T-cell (primary cell): Measurements from ENCODE around the gene PBX1. TPM values are rescaled to one million over a fixed set of nuclear protein-coding genes. Genes with fewer than 3 reads are reported as not detected.

Source experiments
- ATAC-seq, 4 experiments: fragments of 200-7000 bp in 3 of 4; fragments of 150-1000 bp in 1 of 4; cut with Tn5 transposase; replicated peaks in 1 of 4; 1 replicate in 3 of 4; 2 replicates in 1 of 4; pipeline ENCODE4 v1.10.0; 2021; ENCODE audit warnings: moderate library complexity in 3 of 4, mild to moderate bottlenecking in 2 of 4, moderate number of reproducible peaks in 1 of 4
- CTCF ChIA-PET, 2 donors: fragments of 300-600 bp; sonication (Branson Sonifier 250); formaldehyde crosslinking; loops; one replicate each; lab custom pipeline; 2022; ENCODE audit warnings: antibody characterized with exemption in 2 of 2; lab: Charles Lee
- POLR2A ChIA-PET, 2 donors: fragments of 300-600 bp; sonication (Branson Sonifier 250); formaldehyde crosslinking; loops; one replicate each; lab custom pipeline; 2022; ENCODE audit warnings: antibody characterized with exemption in 2 of 2; lab: Charles Lee
- DNase-seq, 35 experiments: peaks; one replicate each; pipeline versions ENCODE4 v3.0.0 to v3.0.0-alpha.2; 2013 to 2023
- H3K27ac ChIP-seq: one replicate; pipeline ENCODE4 v1.5.1; 2013; ENCODE audit warnings: low read length
- H3K27me3 ChIP-seq, 2 experiments: replicated peaks in 1 of 2; 1 replicate in 1 of 2; 2 replicates in 1 of 2; pipeline versions ENCODE4 v1.6.1 to v1.7.0; 2013; ENCODE audit warnings: low read length in 1 of 2, mixed read lengths in 1 of 2; ENCODE audit not compliant: control insufficient read depth in 2 of 2, insufficient read depth in 2 of 2; ENCODE audit errors: extremely low read depth in 1 of 2
- H3K36me3 ChIP-seq, 2 donors: 1 replicate in 1 of 2; 2 replicates in 1 of 2; pipeline versions ENCODE4 v1.6.1 to v1.7.0; 2013; ENCODE audit warnings: low read length in 1 of 2; ENCODE audit not compliant: control insufficient read depth in 2 of 2, insufficient read depth in 1 of 2; ENCODE audit errors: extremely low read depth in 1 of 2
- H3K4me1 ChIP-seq, 2 experiments: 1 replicate in 1 of 2; 2 replicates in 1 of 2; pipeline versions ENCODE4 v1.6.1 to v1.7.0; 2013; ENCODE audit warnings: low read length in 2 of 2, mixed read lengths in 1 of 2; ENCODE audit not compliant: insufficient read depth in 2 of 2, control insufficient read depth in 1 of 2; ENCODE audit errors: extremely low read depth in 1 of 2
- H3K4me3 ChIP-seq, 2 donors: 1 replicate in 1 of 2; 2 replicates in 1 of 2; pipeline versions ENCODE4 v1.5.1 to v1.7.0; 2013; ENCODE audit warnings: mild to moderate bottlenecking in 2 of 2, low read length in 1 of 2, moderate library complexity in 1 of 2; ENCODE audit not compliant: control insufficient read depth in 1 of 2; ENCODE audit errors: extremely low read depth in 1 of 2
- H3K9me3 ChIP-seq: 2 replicates; pipeline ENCODE4 v1.7.0; 2013
- H3K27ac Mint-ChIP-seq, 2 donors: one replicate each; pipeline ENCODE4 v1.8.0; 2020 to 2021; ENCODE audit warnings: mild to moderate bottlenecking in 2 of 2, mixed read lengths in 2 of 2
- H3K27me3 Mint-ChIP-seq, 2 donors: one replicate each; pipeline ENCODE4 v1.8.0; 2021 to 2022; ENCODE audit warnings: mixed read lengths in 2 of 2
- H3K36me3 Mint-ChIP-seq: one replicate; pipeline ENCODE4 v1.8.0; 2021; ENCODE audit warnings: mixed read lengths
- H3K4me1 Mint-ChIP-seq, 3 donors: one replicate each; pipeline ENCODE4 v1.8.0; 2020 to 2022; ENCODE audit warnings: mixed read lengths in 3 of 3, mild to moderate bottlenecking in 1 of 3
- H3K4me3 Mint-ChIP-seq, 3 donors: one replicate each; pipeline ENCODE4 v1.8.0; 2020 to 2022; ENCODE audit warnings: mild to moderate bottlenecking in 3 of 3, mixed read lengths in 3 of 3, moderate library complexity in 3 of 3
- H3K9me3 Mint-ChIP-seq, 3 donors: one replicate each; pipeline ENCODE4 v1.8.0; 2020 to 2022; ENCODE audit warnings: mixed read lengths in 3 of 3
- WGBS: methylation state at CpG from one replicate; pipeline ENCODE4 v1.1.5; 2013; ENCODE audit warnings: missing lambda C conversion rate; ENCODE audit not compliant: insufficient coverage; 5-methylcytosine and 5-hydroxymethylcytosine counted together
- total RNA-seq, 35 experiments: library from RNA in 6 of 35; stranded (reverse) in 6 of 35; fragments of 120-200 nt in 1 of 35; gene quantifications; one replicate each; pipeline versions ENCODE4 v1.2.1 to v1.2.4 and lab custom pipeline; 2013 to 2026

Gene PBX1
- total RNA-seq, 5 donors from 2014 or later (not counting 1 experiment from before 2014, with no cell fraction given): 0.92 to 2.9 (median 1.8) TPM

- DNase-seq (no peak), ATAC-seq (no peak)
- H3K27ac ChIP-seq: no peak overlapping the region
- H3K4me3 ChIP-seq: no peak overlapping the region
- H3K4me3 Mint-ChIP-seq: no peak overlapping the region
- peaks cover 14 to 17% (median 15%) of the 10 kb centered on the region in 3 donors for H3K4me1 Mint-ChIP-seq
- H3K9me3 Mint-ChIP-seq: no peaks in the 10 kb centered on the region
- H3K4me1 ChIP-seq: peaks cover 2 to 3% of the 10 kb centered on the region in 2 experiments
- H3K27me3 ChIP-seq: peaks cover 2 to 11% of the 10 kb centered on the region in 2 experiments
- no peaks in the 10 kb centered on the region for H3K36me3 Mint-ChIP-seq
- no peaks in the 10 kb centered on the region for H3K36me3 ChIP-seq
- no CpG with 5 or more reads among the region's 4 CpGs for WGBS
- H3K27ac Mint-ChIP-seq: no peak overlapping the region
- peaks cover 0 to 30% of the 10 kb centered on the region in 2 donors for H3K27me3 Mint-ChIP-seq
- ChIA-PET CTCF (no interaction called here), POLR2A (no interaction called here)
- no peaks in the 10 kb centered on the region for H3K9me3 ChIP-seq
Measured at GRCh38 chr1:164562511-164562910, 3.5 kb downstream of the PBX1 start.

- DNase-seq: no peak
- H3K9me3 ChIP-seq: no peaks in the 10 kb centered on the region
- H3K4me1 ChIP-seq: peaks cover 2 to 3% of the 10 kb centered on the region in 2 experiments
- H3K36me3 ChIP-seq: no peaks in the 10 kb centered on the region
- no peak overlapping the region for H3K4me3 Mint-ChIP-seq
- peaks cover 2 to 11% of the 10 kb centered on the region in 2 experiments for H3K27me3 ChIP-seq
- peaks cover 0 to 24% of the 10 kb centered on the region in 2 donors for H3K27me3 Mint-ChIP-seq
- H3K9me3 Mint-ChIP-seq: no peaks in the 10 kb centered on the region
- POLR2A ChIA-PET: no interaction called here
- H3K27ac ChIP-seq: no peak overlapping the region
- peaks cover 14 to 15% (median 14%) of the 10 kb centered on the region in 3 donors for H3K4me1 Mint-ChIP-seq
- H3K27ac Mint-ChIP-seq: no peak overlapping the region
- WGBS: no CpG with 5 or more reads among the region's 3 CpGs
- CTCF ChIA-PET: no interaction called here
- H3K4me3 ChIP-seq: no peak overlapping the region
- no peak for ATAC-seq
- H3K36me3 Mint-ChIP-seq: no peaks in the 10 kb centered on the region
Measured at GRCh38 chr1:164562947-164563520, 4.0 kb downstream of the PBX1 start.

GRCh38 chr1:164563721-164564360 lies 4.9 kb downstream of the PBX1 start:
- peaks cover 0 to 18% of the 10 kb centered on the region in 2 donors for H3K27me3 Mint-ChIP-seq
- Histone ChIP-seq H3K9me3 (no peaks in the 10 kb centered on the region), H3K27ac (no peak overlapping the region), H3K4me1 (no peaks in the 10 kb centered on the region), H3K27me3 (peaks cover 2 to 7% of the 10 kb centered on the region in 2 experiments), H3K4me3 (no peak overlapping the region), H3K36me3 (no peaks in the 10 kb centered on the region)
- H3K4me1 Mint-ChIP-seq: peaks cover 8 to 10% (median 10%) of the 10 kb centered on the region in 3 donors
- H3K9me3 Mint-ChIP-seq: no peaks in the 10 kb centered on the region
- no peak overlapping the region for H3K27ac Mint-ChIP-seq
- CTCF ChIA-PET: no interaction called here
- POLR2A ChIA-PET: no interaction called here
- H3K4me3 Mint-ChIP-seq: no peak overlapping the region
- no peak for DNase-seq
- H3K36me3 Mint-ChIP-seq: no peaks in the 10 kb centered on the region
- WGBS: 20% methylated on average over 2 of the region's 10 CpGs
- no peak for ATAC-seq

GRCh38 chr1:164564378-164564777 lies 5.4 kb downstream of the PBX1 start:
- Mint-ChIP-seq H3K4me3 (no peak overlapping the region), H3K27ac (no peak overlapping the region), H3K27me3 (peaks cover 0 to 18% of the 10 kb centered on the region in 2 donors), H3K4me1 (peaks cover 8 to 10% (median 10%) of the 10 kb centered on the region in 3 donors), H3K9me3 (no peaks in the 10 kb centered on the region), H3K36me3 (no peaks in the 10 kb centered on the region)
- DNase-seq: no peak
- ATAC-seq: no peak
- ChIA-PET POLR2A (no interaction called here), CTCF (no interaction called here)
- no peak overlapping the region for H3K27ac ChIP-seq
- 60% methylated on average over 2 of the region's 3 CpGs for WGBS
- no peaks in the 10 kb centered on the region for H3K36me3 ChIP-seq
- no peak overlapping the region for H3K4me3 ChIP-seq
- no peaks in the 10 kb centered on the region for H3K9me3 ChIP-seq
- peaks cover 2 to 4% of the 10 kb centered on the region in 2 experiments for H3K27me3 ChIP-seq
- H3K4me1 ChIP-seq: no peaks in the 10 kb centered on the region

- Histone ChIP-seq H3K36me3 (no peaks in the 10 kb centered on the region), H3K4me1 (no peaks in the 10 kb centered on the region), H3K9me3 (no peaks in the 10 kb centered on the region), H3K4me3 (no peak overlapping the region), H3K27ac (no peak overlapping the region), H3K27me3 (no peaks in the 10 kb centered on the region)
- DNase-seq (no peak), ATAC-seq (no peak)
- ChIA-PET POLR2A (no interaction called here), CTCF (no interaction called here)
- no peaks in the 10 kb centered on the region for H3K36me3 Mint-ChIP-seq
- no CpG with 5 or more reads among the region's 2 CpGs for WGBS
- peaks cover 4 to 6% (median 4%) of the 10 kb centered on the region in 3 donors for H3K4me1 Mint-ChIP-seq
- H3K9me3 Mint-ChIP-seq: no peaks in the 10 kb centered on the region
- H3K27me3 Mint-ChIP-seq: peaks cover 0 to 12% of the 10 kb centered on the region in 2 donors
- no peak overlapping the region for H3K27ac Mint-ChIP-seq
- H3K4me3 Mint-ChIP-seq: no peak overlapping the region
Measured at GRCh38 chr1:164565357-164565756, 6.4 kb downstream of the PBX1 start.

GRCh38 chr1:164567774-164568173 lies 8.8 kb downstream of the PBX1 start:
- no peak overlapping the region for H3K27ac Mint-ChIP-seq
- H3K27me3 ChIP-seq: no peaks in the 10 kb centered on the region
- H3K36me3 Mint-ChIP-seq: peaks cover 2% of the 10 kb centered on the region
- H3K4me3 Mint-ChIP-seq: no peak overlapping the region
- H3K27me3 Mint-ChIP-seq: no peaks in the 10 kb centered on the region
- H3K36me3 ChIP-seq: no peaks in the 10 kb centered on the region
- WGBS: 89% methylated on average over 3 of the region's 4 CpGs
- DNase-seq (no peak), ATAC-seq (no peak)
- H3K9me3 Mint-ChIP-seq: peaks cover 0 to 4% (median 0%) of the 10 kb centered on the region in 3 donors
- no peaks in the 10 kb centered on the region for H3K4me1 Mint-ChIP-seq
- H3K27ac ChIP-seq: no peak overlapping the region
- H3K4me3 ChIP-seq: no peak overlapping the region
- H3K9me3 ChIP-seq: no peaks in the 10 kb centered on the region
- no peaks in the 10 kb centered on the region for H3K4me1 ChIP-seq
- CTCF ChIA-PET: no interaction called here
- POLR2A ChIA-PET: interaction anchor here in 1 of 2 donors (0.5 kb wide), 1 partner anchor 27 kb away, joined by 3 read pairs; no protein-coding TSS in a partner anchor
